ENCODE data around the gene CD247. TPM values are rescaled to one million over a fixed set of nuclear protein-coding genes. Genes with fewer than 3 reads are reported as not detected.

CD247 gene
- 0.30 to 0.93 TPM (median 0.45 TPM) in 5 replicates for total RNA-seq (2022; extraction: Qiagen RNA extraction)

DNA sequence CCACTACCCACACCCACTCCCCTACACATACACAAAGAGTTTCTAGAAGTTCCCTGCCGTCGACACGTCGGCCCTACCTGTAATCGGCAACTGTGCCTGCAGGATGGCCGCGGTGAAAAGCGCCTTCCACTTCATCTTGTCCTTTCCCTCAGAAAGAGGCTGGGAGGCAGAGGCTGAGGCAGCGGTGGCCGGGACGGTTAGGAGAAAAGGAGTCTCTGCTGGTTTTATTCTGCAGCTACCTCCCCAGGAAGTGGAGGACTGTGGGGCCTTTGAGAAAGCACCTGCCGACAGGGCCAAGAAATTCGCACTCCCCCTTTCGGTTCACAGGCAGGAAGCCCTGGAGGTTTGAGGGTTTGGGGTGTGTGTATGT, at the start of gene CD247:
Gene CD247, minus strand, starts transcription at position 199 of the 370 bp plus-strand sequence. Its CDS starts 64 bp downstream, at position 135.

DNA sequence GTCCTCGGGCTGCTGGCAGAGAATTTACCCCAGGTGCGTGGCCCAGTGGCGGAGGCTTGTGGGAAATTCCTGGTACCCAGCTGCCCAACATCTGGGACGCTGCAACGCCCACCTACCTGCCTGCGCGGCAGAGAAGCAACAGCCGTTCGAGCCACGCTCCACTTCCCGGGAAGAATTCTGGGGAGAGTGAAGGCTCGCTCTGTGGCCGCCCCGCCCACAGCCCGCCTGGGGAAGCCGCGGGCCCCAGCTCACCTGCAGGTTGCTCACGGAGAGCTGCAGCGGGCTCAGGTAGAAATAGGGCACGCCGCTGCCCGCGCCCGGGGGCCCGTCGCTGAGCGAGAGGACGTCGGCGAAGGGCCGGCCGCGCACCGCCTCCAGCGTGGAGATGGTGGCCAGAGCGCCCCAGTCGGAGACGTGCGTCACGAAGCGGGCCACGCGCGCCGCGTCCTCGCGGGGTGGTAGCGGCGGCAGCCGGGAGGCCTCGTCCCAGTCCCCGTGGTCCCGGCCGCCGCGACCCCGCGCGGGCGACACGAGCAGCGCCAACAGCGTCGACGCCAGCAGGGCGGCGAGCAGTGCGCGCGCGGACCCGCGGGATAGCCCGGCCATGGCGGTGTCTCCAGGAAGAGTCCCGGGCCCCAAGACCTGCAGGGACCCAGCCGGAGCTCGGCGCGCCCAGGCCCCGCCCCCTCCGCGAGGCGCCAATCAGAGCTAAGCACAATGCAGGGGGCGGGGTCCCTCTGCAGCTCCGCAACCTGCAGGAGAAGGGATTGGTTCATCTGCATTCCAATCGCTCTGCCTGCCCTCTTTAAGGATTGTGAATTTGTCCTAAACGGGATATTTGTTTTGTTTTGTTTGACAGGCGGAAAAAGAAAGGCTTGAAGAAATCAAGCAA, 35.1 kb upstream of the CD247 start, which contains the start of gene CREG1:
Gene CREG1, minus strand, starts transcription at position 627 of the 892 bp plus-strand sequence.

Other genes with a start within 250 kb of the CD247 start
- 70.7 to 97.2 TPM (median 87.7 TPM) in 5 replicates for gene CREG1, start 35.2 kb upstream of the CD247 start, total RNA-seq (2022; extraction: Qiagen RNA extraction)
- gene RCSD1, start 111.7 kb upstream of the CD247 start, total RNA-seq (2022; extraction: Qiagen RNA extraction), result 0.05 to 0.09 TPM (median 0.07 TPM) in 3 of 5 replicates, not detected in the others
- 94.6 to 126 TPM (median 118 TPM) in 5 replicates for gene MPZL1, start 203.5 kb upstream of the CD247 start, total RNA-seq (2022; extraction: Qiagen RNA extraction)

Data from A549 treated with Mapracorat at 1 μM for 4 hours (cell line).